Stimulated activated memory B cell treated with anti-CD40 and anti-IgM and Interleukin-4, amounts not matched to agents 10 μg/mL and 1 μg/mL and 100 μg/mL, for 72 hours (primary cell): ENCODE measurements around the gene SRD5A3.
A peak's percentile ranks its signal among the peaks of the same experiment; 100 is the strongest.

Source experiments
- ATAC-seq: fragments of 150-1000 bp; cut with Tn5 transposase; 2 replicates; pipeline ENCODE4 v1.10.0; 2021
- H3K27ac Mint-ChIP-seq: one replicate; pipeline ENCODE4 v1.8.0; 2022; ENCODE audit warnings: mild to moderate bottlenecking, mixed read lengths
- H3K27me3 Mint-ChIP-seq: one replicate; pipeline ENCODE4 v1.8.0; 2022; ENCODE audit warnings: mixed read lengths
- H3K36me3 Mint-ChIP-seq: one replicate; pipeline ENCODE4 v1.8.0; 2022; ENCODE audit warnings: mixed read lengths
- H3K4me1 Mint-ChIP-seq: one replicate; pipeline ENCODE4 v1.8.0; 2022; ENCODE audit warnings: mixed read lengths
- H3K4me3 Mint-ChIP-seq: one replicate; pipeline ENCODE4 v1.8.0; 2022; ENCODE audit warnings: mild to moderate bottlenecking, moderate library complexity, mixed read lengths
- H3K9me3 Mint-ChIP-seq: one replicate; pipeline ENCODE4 v1.8.0; 2022; ENCODE audit warnings: mixed read lengths

Gene SRD5A3

GRCh38 chr4:55345980-55346850 is at the start of gene SRD5A3:
Gene SRD5A3 (plus strand): TSS chr4:55346242. CDS start chr4:55346337, 95 bp downstream.
- Mint-ChIP-seq H3K4me3 (peak within 1 kb of the TSS; percentile 97), H3K9me3 (no peaks in the 10 kb centered on the region)
- ATAC-seq, result peak; percentile 97

GRCh38 chr4:55297346-55297745 is 48.7 kb upstream of the SRD5A3 start:
- H3K4me1 Mint-ChIP-seq, result no peaks in the 10 kb centered on the region
- no peaks in the 10 kb centered on the region for H3K27me3 Mint-ChIP-seq
- H3K4me3 Mint-ChIP-seq, result no peak overlapping the region
- ATAC-seq, result no peak
- no peaks in the 10 kb centered on the region for H3K36me3 Mint-ChIP-seq
- H3K9me3 Mint-ChIP-seq, result peaks cover 5% of the 10 kb centered on the region
- H3K27ac Mint-ChIP-seq, result no peak overlapping the region

More at GRCh38 chr4:55345980-55346850, at the start of gene SRD5A3:
- H3K27me3 Mint-ChIP-seq, result no peaks in the 10 kb centered on the region
- no peaks in the 10 kb centered on the region for H3K36me3 Mint-ChIP-seq
- H3K4me1 Mint-ChIP-seq, result peaks cover 21% of the 10 kb centered on the region
- H3K27ac Mint-ChIP-seq, result peak within 1 kb of the TSS; percentile 93

GRCh38 chr4:55303760-55304165 is 42.3 kb upstream of the SRD5A3 start:
- H3K36me3 Mint-ChIP-seq, result no peaks in the 10 kb centered on the region
- no peaks in the 10 kb centered on the region for H3K4me1 Mint-ChIP-seq
- no peak for ATAC-seq
- no peaks in the 10 kb centered on the region for H3K27me3 Mint-ChIP-seq
- H3K4me3 Mint-ChIP-seq, result no peak overlapping the region
- no peak overlapping the region for H3K27ac Mint-ChIP-seq
- peaks cover 5% of the 10 kb centered on the region for H3K9me3 Mint-ChIP-seq

GRCh38 chr4:55304303-55304702 is 41.7 kb upstream of the SRD5A3 start:
- Mint-ChIP-seq H3K36me3 (no peaks in the 10 kb centered on the region), H3K4me3 (no peak overlapping the region)

GRCh38 chr4:55308071-55308470 is 38.0 kb upstream of the SRD5A3 start:
- Mint-ChIP-seq H3K9me3 (peaks cover under 1% of the 10 kb centered on the region), H3K4me3 (no peak overlapping the region), H3K27ac (no peak overlapping the region), H3K4me1 (peaks cover 5% of the 10 kb centered on the region), H3K27me3 (no peaks in the 10 kb centered on the region), H3K36me3 (no peaks in the 10 kb centered on the region)
- no peak for ATAC-seq

More at GRCh38 chr4:55304303-55304702, 41.7 kb upstream of the SRD5A3 start:
- no peak overlapping the region for H3K27ac Mint-ChIP-seq
- no peak for ATAC-seq
- peaks cover 5% of the 10 kb centered on the region for H3K9me3 Mint-ChIP-seq
- no peaks in the 10 kb centered on the region for H3K27me3 Mint-ChIP-seq
- no peaks in the 10 kb centered on the region for H3K4me1 Mint-ChIP-seq

- Mint-ChIP-seq H3K4me1 (peaks cover 5% of the 10 kb centered on the region), H3K27ac (no peak overlapping the region), H3K36me3 (no peaks in the 10 kb centered on the region), H3K9me3 (peaks cover 5% of the 10 kb centered on the region), H3K4me3 (no peak overlapping the region), H3K27me3 (peaks cover 16% of the 10 kb centered on the region)
- ATAC-seq, result no peak
These were observed 34.1 kb upstream of the SRD5A3 start for GRCh38 chr4:55311792-55312488.

- no peak for ATAC-seq
- H3K9me3 Mint-ChIP-seq, result peaks cover 8% of the 10 kb centered on the region
- H3K27me3 Mint-ChIP-seq, result peaks cover 22% of the 10 kb centered on the region
- no peak overlapping the region for H3K27ac Mint-ChIP-seq
- H3K36me3 Mint-ChIP-seq, result no peaks in the 10 kb centered on the region
- H3K4me1 Mint-ChIP-seq, result peaks cover 5% of the 10 kb centered on the region
- H3K4me3 Mint-ChIP-seq, result no peak overlapping the region
These were observed 33.4 kb upstream of the SRD5A3 start for GRCh38 chr4:55312489-55313101.

GRCh38 chr4:55314141-55314820 is 31.8 kb upstream of the SRD5A3 start:
- Mint-ChIP-seq H3K4me1 (peaks cover 14% of the 10 kb centered on the region), H3K9me3 (peaks cover 8% of the 10 kb centered on the region), H3K36me3 (no peaks in the 10 kb centered on the region), H3K27me3 (peaks cover 27% of the 10 kb centered on the region), H3K4me3 (no peak overlapping the region), H3K27ac (no peak overlapping the region)
- no peak for ATAC-seq

GRCh38 chr4:55318175-55319129 is 27.6 kb upstream of the SRD5A3 start:
- ATAC-seq, result no peak
- Mint-ChIP-seq H3K36me3 (no peaks in the 10 kb centered on the region), H3K27me3 (peaks cover 27% of the 10 kb centered on the region), H3K9me3 (peaks cover 3% of the 10 kb centered on the region), H3K4me3 (no peak overlapping the region), H3K4me1 (peaks cover 10% of the 10 kb centered on the region), H3K27ac (no peak overlapping the region)

- no peak for ATAC-seq
- no peak overlapping the region for H3K4me3 Mint-ChIP-seq
- H3K4me1 Mint-ChIP-seq, result peaks cover 10% of the 10 kb centered on the region
- peaks cover 3% of the 10 kb centered on the region for H3K9me3 Mint-ChIP-seq
- no peak overlapping the region for H3K27ac Mint-ChIP-seq
- no peaks in the 10 kb centered on the region for H3K36me3 Mint-ChIP-seq
- H3K27me3 Mint-ChIP-seq, result peaks cover 32% of the 10 kb centered on the region
These were observed 24.3 kb upstream of the SRD5A3 start for GRCh38 chr4:55321707-55322264.

- Mint-ChIP-seq H3K27me3 (peaks cover 21% of the 10 kb centered on the region), H3K9me3 (no peaks in the 10 kb centered on the region), H3K36me3 (no peaks in the 10 kb centered on the region), H3K4me1 (peaks cover 10% of the 10 kb centered on the region), H3K4me3 (no peak overlapping the region), H3K27ac (no peak overlapping the region)
- no peak for ATAC-seq
These were observed 22.7 kb upstream of the SRD5A3 start for GRCh38 chr4:55323375-55323774.

- Mint-ChIP-seq H3K27me3 (peaks cover 31% of the 10 kb centered on the region), H3K27ac (no peak overlapping the region)
- ATAC-seq, result no peak
These were observed 19.4 kb upstream of the SRD5A3 start for GRCh38 chr4:55326629-55327028.

GRCh38 chr4:55329012-55329411 is 17.0 kb upstream of the SRD5A3 start:
- Mint-ChIP-seq H3K27ac (no peak overlapping the region), H3K27me3 (peaks cover 25% of the 10 kb centered on the region)

More at GRCh38 chr4:55326629-55327028, 19.4 kb upstream of the SRD5A3 start:
- Mint-ChIP-seq H3K4me3 (no peak overlapping the region), H3K36me3 (no peaks in the 10 kb centered on the region), H3K4me1 (no peaks in the 10 kb centered on the region), H3K9me3 (no peaks in the 10 kb centered on the region)

GRCh38 chr4:55330241-55330640 is 15.8 kb upstream of the SRD5A3 start:
- Mint-ChIP-seq H3K36me3 (no peaks in the 10 kb centered on the region), H3K4me1 (no peaks in the 10 kb centered on the region), H3K27ac (no peak overlapping the region), H3K27me3 (peaks cover 16% of the 10 kb centered on the region), H3K9me3 (no peaks in the 10 kb centered on the region), H3K4me3 (no peak overlapping the region)
- ATAC-seq, result no peak

More at GRCh38 chr4:55329012-55329411, 17.0 kb upstream of the SRD5A3 start:
- Mint-ChIP-seq H3K4me3 (no peak overlapping the region), H3K4me1 (no peaks in the 10 kb centered on the region), H3K9me3 (no peaks in the 10 kb centered on the region), H3K36me3 (no peaks in the 10 kb centered on the region)
- ATAC-seq, result no peak
